H1 (cell line): ENCODE data around the gene SLC2A11. TPM values are rescaled to one million over a fixed set of nuclear protein-coding genes. Genes with fewer than 3 reads are reported as not detected.

Experiments used
- CTCF ChIA-PET: fragments of 300-600 bp; sonication (Branson Sonifier 250); formaldehyde crosslinking; loops from one replicate; lab custom pipeline; 2021; ENCODE audit not compliant: partially characterized antibody; lab: Charles Lee
- POLR2A ChIA-PET: fragments of 300-600 bp; sonication (Branson Sonifier 250); formaldehyde crosslinking; loops from one replicate; lab custom pipeline; 2021; ENCODE audit warnings: inconsistent platforms; ENCODE audit not compliant: partially characterized antibody; lab: Charles Lee
- DNase-seq, 2 experiments: peaks; one replicate each; pipeline versions ENCODE4 v3.0.0 to v3.0.0-alpha.2; 2010 to 2022; ENCODE audit warnings: low spot score in 2 of 2, low read depth in 1 of 2, mixed read lengths in 1 of 2
- FAIRE-seq: peaks from 2 replicates; lab custom pipeline; 2011; peaks lifted over from hg19 to GRCh38; lab: Jason Lieb, UNC
- H2AFZ ChIP-seq: 2 replicates; pipeline ENCODE4 v1.8.1; 2012; ENCODE audit warnings: low read length, inconsistent platforms
- H2AK5ac ChIP-seq: 2 replicates; pipeline ENCODE4 v1.6.1; 2013; ENCODE audit warnings: low read depth, low read length
- H2BK120ac ChIP-seq: replicated peaks from 2 replicates; pipeline ENCODE3; 2013; ENCODE audit warnings: low read depth, low read length, inconsistent platforms
- H2BK12ac ChIP-seq: 2 replicates; pipeline ENCODE4 v1.6.1; 2013; ENCODE audit warnings: low read depth, low read length
- H2BK15ac ChIP-seq: 2 replicates; pipeline ENCODE4 v1.6.1; 2013; ENCODE audit warnings: low read length
- H2BK20ac ChIP-seq: 2 replicates; pipeline ENCODE4 v1.6.1; 2013; ENCODE audit warnings: low read length
- H2BK5ac ChIP-seq: 2 replicates; pipeline ENCODE4 v1.6.1; 2013; ENCODE audit warnings: low read depth, low read length
- H3K14ac ChIP-seq: 2 replicates; pipeline ENCODE4 v1.6.1; 2013; ENCODE audit warnings: inconsistent platforms; ENCODE audit not compliant: insufficient read length
- H3K18ac ChIP-seq: 2 replicates; pipeline ENCODE4 v1.6.1; 2013; ENCODE audit warnings: low read length; ENCODE audit errors: extremely low read depth
- H3K23ac ChIP-seq: 2 replicates; pipeline ENCODE4 v1.6.1; 2013; ENCODE audit warnings: inconsistent platforms; ENCODE audit not compliant: insufficient read length
- H3K23me2 ChIP-seq: 2 replicates; pipeline ENCODE4 v1.6.1; 2013; ENCODE audit warnings: low read depth, low read length
- H3K27ac ChIP-seq: 2 replicates; pipeline ENCODE4 v1.6.1; 2011; ENCODE audit warnings: low read depth, low read length, inconsistent platforms
- H3K27me3 ChIP-seq, 4 experiments: replicated peaks in 1 of 4; 1 replicate in 1 of 4; 2 replicates in 3 of 4; pipeline versions ENCODE4 v1.6.1 to v1.8.1; 2011 to 2013; ENCODE audit warnings: low read length in 3 of 4, mild to moderate bottlenecking in 3 of 4, inconsistent platforms in 2 of 4, mixed read lengths in 2 of 4, moderate library complexity in 1 of 4; ENCODE audit not compliant: control insufficient read depth in 3 of 4, insufficient read depth in 3 of 4; ENCODE audit errors: extremely low read depth in 1 of 4
- H3K36me3 ChIP-seq, 4 experiments: 2 replicates each; pipeline versions ENCODE4 v1.6.1 to v1.8.1; 2011 to 2013; ENCODE audit warnings: mild to moderate bottlenecking in 4 of 4, low read length in 3 of 4, moderate library complexity in 2 of 4, control low read depth in 1 of 4, inconsistent platforms in 1 of 4; ENCODE audit not compliant: insufficient read depth in 4 of 4, control insufficient read depth in 2 of 4
- H3K4ac ChIP-seq: replicated peaks from 2 replicates; pipeline ENCODE3; 2013; ENCODE audit warnings: low read length, low read depth, mixed read lengths, inconsistent platforms; ENCODE audit not compliant: insufficient read length
- H3K4me1 ChIP-seq, 4 experiments: replicated peaks in 1 of 4; 1 replicate in 1 of 4; 2 replicates in 3 of 4; pipeline versions ENCODE4 v1.6.1 to v1.8.1; 2011 to 2013; ENCODE audit warnings: low read length in 3 of 4, inconsistent platforms in 2 of 4, mixed read lengths in 1 of 4; ENCODE audit not compliant: insufficient read depth in 4 of 4, control insufficient read depth in 3 of 4
- H3K4me2 ChIP-seq, 2 experiments: 2 replicates each; pipeline versions ENCODE4 v1.6.1 to v1.8.1; 2011 to 2013; ENCODE audit warnings: low read depth in 2 of 2, low read length in 2 of 2, control low read depth in 1 of 2, inconsistent platforms in 1 of 2, mild to moderate bottlenecking in 1 of 2; ENCODE audit not compliant: insufficient read depth in 1 of 2
- H3K4me3 ChIP-seq, 4 experiments: fragments of 200-600, 300-600 bp in 1 of 4; sonication (generic), shearing (Covaris generic), sonication (Bioruptor Twin) in 1 of 4; 2 replicates each; pipeline versions ENCODE4 v1.5.1 to v1.8.1; 2011 to 2016; ENCODE audit warnings: low read length in 4 of 4, low read depth in 3 of 4, control low read depth in 2 of 4, inconsistent platforms in 2 of 4, mild to moderate bottlenecking in 2 of 4, mixed read lengths in 1 of 4, moderate library complexity in 1 of 4; ENCODE audit not compliant: insufficient read depth in 2 of 4; ENCODE audit errors: extremely low read depth in 1 of 4
- H3K56ac ChIP-seq: replicated peaks from 2 replicates; pipeline ENCODE3; 2013; ENCODE audit warnings: low read depth, mild to moderate bottlenecking, mixed read lengths, low read length, inconsistent platforms; ENCODE audit not compliant: insufficient read length
- H3K79me1 ChIP-seq: 2 replicates; pipeline ENCODE4 v1.6.1; 2013; ENCODE audit warnings: low read depth, low read length, control low read depth
- H3K79me2 ChIP-seq, 2 experiments: 2 replicates each; pipeline versions ENCODE4 v1.6.1 to v1.8.1; 2012 to 2013; ENCODE audit warnings: low read length in 2 of 2, mild to moderate bottlenecking in 2 of 2, inconsistent platforms in 1 of 2; ENCODE audit not compliant: insufficient read depth in 2 of 2, control insufficient read depth in 1 of 2
- H3K9ac ChIP-seq, 4 experiments: replicated peaks in 1 of 4; 1 replicate in 1 of 4; 2 replicates in 3 of 4; pipeline versions ENCODE4 v1.6.1 to v1.8.1; 2011 to 2013; ENCODE audit warnings: low read depth in 3 of 4, low read length in 3 of 4, control low read depth in 2 of 4, mild to moderate bottlenecking in 2 of 4, moderate library complexity in 2 of 4, inconsistent platforms in 1 of 4; ENCODE audit errors: extremely low read depth in 1 of 4
- H3K9me3 ChIP-seq, 2 experiments: 2 replicates each; pipeline versions ENCODE4 v1.6.1 to v1.8.1; 2012 to 2013; ENCODE audit warnings: mild to moderate bottlenecking in 2 of 2, moderate library complexity in 2 of 2, control low read depth in 1 of 2, inconsistent platforms in 1 of 2, low read depth in 1 of 2, low read length in 1 of 2, mixed read lengths in 1 of 2; ENCODE audit not compliant: insufficient read depth in 2 of 2
- H4K20me1 ChIP-seq, 2 experiments: replicated peaks in 1 of 2; 2 replicates each; pipeline versions ENCODE3 to v1.8.1; 2011 to 2013; ENCODE audit warnings: inconsistent platforms in 2 of 2, low read length in 2 of 2, mild to moderate bottlenecking in 1 of 2; ENCODE audit not compliant: insufficient read depth in 2 of 2, control insufficient read depth in 1 of 2
- H4K5ac ChIP-seq: 2 replicates; pipeline ENCODE4 v1.6.1; 2013; ENCODE audit warnings: low read length, low read depth, mixed read lengths, inconsistent platforms; ENCODE audit not compliant: insufficient read length
- H4K8ac ChIP-seq: 2 replicates; pipeline ENCODE4 v1.8.0; 2013; ENCODE audit warnings: mild to moderate bottlenecking, moderate library complexity, low read length, inconsistent platforms; ENCODE audit not compliant: insufficient read depth; ENCODE audit errors: extremely low read depth
- H4K91ac ChIP-seq: replicated peaks from 2 replicates; pipeline ENCODE3; 2013; ENCODE audit warnings: low read length, mixed read lengths, inconsistent platforms; ENCODE audit not compliant: insufficient read length
- SIRT6 ChIP-seq: IDR thresholded peaks from one replicate; pipeline ENCODE4 v1.7.1; 2012; ENCODE audit warnings: low read length, inconsistent platforms
- WGBS, 2 experiments: shearing (Covaris generic) in 1 of 2; methylation state at CpG; one replicate each; pipeline versions ENCODE4 v1.1.6 to v1.1.7; 2013 to 2015; ENCODE audit warnings: low lambda C conversion rate in 2 of 2, mixed read lengths in 2 of 2, inconsistent platforms in 1 of 2, low coverage in 1 of 2, missing lambda C conversion rate in 1 of 2; ENCODE audit not compliant: insufficient replicate concordance in 2 of 2, insufficient coverage in 1 of 2, insufficient read length in 1 of 2; ENCODE audit errors: extremely low coverage in 1 of 2, missing lambda C conversion rate in 1 of 2; 5-methylcytosine and 5-hydroxymethylcytosine counted together
- polyA plus RNA-seq, 7 experiments: library from polyadenylated mRNA; depleted of rRNA in 3 of 7; stranded (reverse) in 5 of 7; unstranded in 2 of 7; fragments of >200 nt in 5 of 7; fragments of 200-250 nt in 2 of 7; gene quantifications; 1 replicate in 5 of 7; 2 replicates in 1 of 7; 4 replicates in 1 of 7; pipeline versions ENCODE4 v1.2.1 to v1.2.3, GENCODE V29; 2011 to 2013; ENCODE audit warnings: missing spikeins in 2 of 7, mixed read lengths in 2 of 7
- total RNA-seq: library from RNA; stranded (reverse); fragmentation: NEBNext Ultra II Directional; extraction: Animal tissue kit (Norgen Biotek cat#: 25700); gene quantifications from 2 replicates; pipeline ENCODE4 v1.2.1, GENCODE V29; 2021

SLC2A11 gene
- total and polyA plus RNA-seq, 2 of the 8 experiments (the other 6 are each of a cell fraction or from before 2014, with no cell fraction given), result 10.7 to 12.5 TPM

- H2AFZ ChIP-seq, result no peak overlapping the region
- ChIA-PET CTCF (interaction anchor here (1.4 kb wide), 1 partner anchor 11 kb away, joined by 3 read pairs; no protein-coding TSS in a partner anchor), POLR2A (interaction anchor here (0.7 to 1.5 kb wide), 6 partner anchors 7 to 101 kb away, joined by 3 to 4 read pairs (median 4); partner anchors contain the start of gene SLC2A11)
- H3K79me1 ChIP-seq, result no peaks in the 10 kb centered on the region; the same call in none of the 2 replicates
- H3K36me3 ChIP-seq, result peaks cover 14 to 20% (median 18%) of the 10 kb centered on the region in 4 experiments
- H2AK5ac ChIP-seq, result no peak overlapping the region
- no peak overlapping the region for H4K91ac ChIP-seq
- H3K27me3 ChIP-seq, result peaks cover 0 to 2% (median 0%) of the 10 kb centered on the region in 4 experiments; a peak in 3 of 7 replicates
- peaks cover 4 to 23% (median 12%) of the 10 kb centered on the region in 4 experiments for H3K4me1 ChIP-seq
- no peak overlapping the region for H3K23ac ChIP-seq
- no peak overlapping the region for H3K9ac ChIP-seq
- no peak overlapping the region for H3K4me3 ChIP-seq
- no peak overlapping the region for H2BK15ac ChIP-seq
- no peak overlapping the region for H3K4ac ChIP-seq
- 90% methylated on average over 6 of the region's 6 CpGs; no CpG with 5 or more reads in 1 of the 2 experiments for WGBS, 2 experiments
- no peak for TF ChIP-seq SIRT6
- peaks cover 2% of the 10 kb centered on the region; the same call in 1 of the 2 replicates for H3K23me2 ChIP-seq
- H3K18ac ChIP-seq, result no peak overlapping the region
- peaks cover 0 to 7% of the 10 kb centered on the region in 2 experiments; a peak in 1 of 4 replicates for H3K79me2 ChIP-seq
- H2BK12ac ChIP-seq, result no peak overlapping the region
- peaks cover 5 to 11% of the 10 kb centered on the region in 2 experiments for H4K20me1 ChIP-seq
- H4K8ac ChIP-seq, result no peak overlapping the region
- H2BK20ac ChIP-seq, result no peak overlapping the region
- H3K27ac ChIP-seq, result no peak overlapping the region
- FAIRE-seq (no peak), DNase-seq (no peak)
- H3K56ac ChIP-seq, result no peak overlapping the region
- peaks cover 2 to 5% of the 10 kb centered on the region in 2 experiments; a peak in 1 of 4 replicates for H3K9me3 ChIP-seq
- no peak overlapping the region for H2BK5ac ChIP-seq
- H3K14ac ChIP-seq, result no peak overlapping the region
- H4K5ac ChIP-seq, result no peak overlapping the region
- no peak overlapping the region for H3K4me2 ChIP-seq
- H2BK120ac ChIP-seq, result no peak overlapping the region
Measured at GRCh38 chr22:23899042-23899745, 41.5 kb downstream of the SLC2A11 start.
